Colonic mucosa (tissue), 4 donors: ENCODE data around the gene PLD6. TPM values are rescaled to one million over a fixed set of nuclear protein-coding genes. Genes with fewer than 3 reads are reported as not detected.

Experiments
- DNase-seq: peaks from one replicate; pipeline ENCODE4 v3.0.0-alpha.2; 2020
- H3K27ac ChIP-seq: fragments of 200-600 bp; one replicate; pipeline ENCODE4 v1.8.0; 2021
- H3K27me3 ChIP-seq: fragments of 200-600 bp; one replicate; pipeline ENCODE4 v1.8.0; 2021
- H3K36me3 ChIP-seq: fragments of 200-600 bp; one replicate; pipeline ENCODE4 v1.8.0; 2021
- H3K4me1 ChIP-seq: fragments of 200-600 bp; one replicate; pipeline ENCODE4 v1.8.0; 2021; ENCODE audit warnings: mild to moderate bottlenecking
- H3K4me3 ChIP-seq: fragments of 200-600 bp; one replicate; pipeline ENCODE4 v1.8.0; 2021
- H3K9ac ChIP-seq, 2 donors: one replicate each; pipeline ENCODE4 v1.7.0; 2013; ENCODE audit warnings: control low read depth in 2 of 2, low read depth in 2 of 2, low read length in 2 of 2
- H3K9me3 ChIP-seq: fragments of 200-600 bp; one replicate; pipeline ENCODE4 v1.8.0; 2021
- intact Hi-C: fragments of 100-400 bp; cut with DNase I; formaldehyde crosslinking; loops from one replicate; pipeline ENCODE4 v1.14.1; 2022
- total RNA-seq, 2 donors: library from RNA; stranded (reverse); fragmentation: NEBNext Ultra II Directional in 1 of 2; extraction: Animal tissue kit (Norgen Biotek cat#: 25700) in 1 of 2; gene quantifications; one replicate each; pipeline ENCODE4 v1.2.1, GENCODE V29; 2021
- TF ChIP-seq, protein P1 (sequence below): fragments of 200-600 bp; IDR thresholded peaks from one replicate; pipeline ENCODE4 v1.8.0; 2022; ENCODE audit warnings: antibody characterized with exemption, mild to moderate bottlenecking
- donor health status: healthy.
- donor health status: DM: no; HTN: no; CAD: no.
- donor health status: DM: no; HTN: no; CAD: no.

The PLD6 gene
- total RNA-seq, 2 donors from 2014 or later, result 1.3 to 1.4 TPM

DNA sequence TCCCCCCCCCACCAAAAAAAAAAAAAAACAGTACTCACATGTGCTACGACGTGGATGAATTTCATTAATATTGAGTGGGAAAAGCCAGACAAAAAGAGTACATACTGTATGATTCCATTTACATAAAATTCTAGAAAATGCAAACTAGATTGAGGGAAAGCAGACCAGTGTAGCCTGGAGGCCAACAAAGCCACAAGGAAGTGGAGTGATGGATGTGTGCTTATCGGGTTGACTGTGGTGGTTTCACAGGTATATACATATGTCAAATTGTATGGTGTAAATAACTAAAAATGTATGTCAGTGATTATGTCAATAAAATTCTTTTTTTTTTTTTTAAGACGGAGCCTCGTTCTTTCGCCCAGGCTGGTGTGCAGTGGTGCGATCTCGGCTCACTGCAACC is 1.9 kb upstream of the PLD6 start:
- no peaks in the 10 kb centered on the region for H3K36me3 ChIP-seq
- TF ChIP-seq, protein P1, sequence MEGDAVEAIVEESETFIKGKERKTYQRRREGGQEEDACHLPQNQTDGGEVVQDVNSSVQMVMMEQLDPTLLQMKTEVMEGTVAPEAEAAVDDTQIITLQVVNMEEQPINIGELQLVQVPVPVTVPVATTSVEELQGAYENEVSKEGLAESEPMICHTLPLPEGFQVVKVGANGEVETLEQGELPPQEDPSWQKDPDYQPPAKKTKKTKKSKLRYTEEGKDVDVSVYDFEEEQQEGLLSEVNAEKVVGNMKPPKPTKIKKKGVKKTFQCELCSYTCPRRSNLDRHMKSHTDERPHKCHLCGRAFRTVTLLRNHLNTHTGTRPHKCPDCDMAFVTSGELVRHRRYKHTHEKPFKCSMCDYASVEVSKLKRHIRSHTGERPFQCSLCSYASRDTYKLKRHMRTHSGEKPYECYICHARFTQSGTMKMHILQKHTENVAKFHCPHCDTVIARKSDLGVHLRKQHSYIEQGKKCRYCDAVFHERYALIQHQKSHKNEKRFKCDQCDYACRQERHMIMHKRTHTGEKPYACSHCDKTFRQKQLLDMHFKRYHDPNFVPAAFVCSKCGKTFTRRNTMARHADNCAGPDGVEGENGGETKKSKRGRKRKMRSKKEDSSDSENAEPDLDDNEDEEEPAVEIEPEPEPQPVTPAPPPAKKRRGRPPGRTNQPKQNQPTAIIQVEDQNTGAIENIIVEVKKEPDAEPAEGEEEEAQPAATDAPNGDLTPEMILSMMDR, result no peak
- H3K27me3 ChIP-seq, result no peaks in the 10 kb centered on the region
- no peak overlapping the region for H3K4me3 ChIP-seq
- intact Hi-C loops, result no loop called here
- H3K4me1 ChIP-seq, result no peaks in the 10 kb centered on the region
- H3K9ac ChIP-seq, result no peak overlapping the region
- no peak overlapping the region for H3K27ac ChIP-seq
- H3K9me3 ChIP-seq, result no peaks in the 10 kb centered on the region
- DNase-seq, result no peak

GRCh38 chr17:17206913-17207335 is 791 bp upstream of the PLD6 start:
- TF ChIP-seq, protein P1, result no peak
- Histone ChIP-seq H3K27ac (peak overlapping the region; percentile 47), H3K9ac (peak overlapping the region in 1 of 2 donors; percentile 34), H3K27me3 (no peaks in the 10 kb centered on the region), H3K9me3 (no peaks in the 10 kb centered on the region), H3K4me1 (no peaks in the 10 kb centered on the region), H3K36me3 (no peaks in the 10 kb centered on the region), H3K4me3 (no peak overlapping the region)
- DNase-seq, result no peak
- intact Hi-C loops, result no loop called here

DNA sequence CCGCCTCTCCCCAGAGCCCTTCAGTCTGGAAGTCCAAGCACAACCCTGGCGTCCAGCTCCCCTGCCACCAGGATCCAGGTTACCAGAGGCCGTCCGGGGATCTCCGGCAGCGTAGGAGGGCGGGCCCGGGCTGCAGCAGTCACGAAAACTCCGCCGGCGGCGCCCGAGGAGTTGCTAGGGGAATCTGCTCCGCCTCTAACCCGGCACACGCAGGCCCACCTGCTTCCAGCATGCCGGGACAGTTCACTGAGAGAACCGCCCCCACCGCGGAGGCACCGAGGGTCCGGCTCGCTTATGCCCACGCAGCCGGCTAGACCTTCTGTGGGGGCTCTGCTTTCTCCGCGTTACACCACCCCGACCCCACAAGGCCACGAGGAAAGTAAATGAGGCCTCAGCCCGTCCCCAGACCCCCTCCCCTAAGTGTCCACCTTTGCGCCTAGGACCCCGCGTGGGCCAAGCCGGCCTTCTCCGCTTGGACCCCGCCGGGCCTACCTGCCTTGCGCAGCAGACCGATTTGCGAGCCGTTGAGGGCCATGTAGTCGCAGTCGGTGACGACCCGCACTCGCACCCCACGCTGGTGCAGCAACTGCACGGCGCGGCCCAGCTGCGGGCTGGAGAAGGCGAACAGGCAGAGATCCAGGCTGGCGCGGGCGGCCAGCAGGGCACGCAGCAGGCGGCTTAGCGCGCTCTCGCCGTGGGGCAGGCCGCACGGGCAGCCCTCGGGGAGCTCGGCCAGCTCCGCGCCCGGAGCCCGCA is 587 bp downstream of the PLD6 start:
- no peaks in the 10 kb centered on the region for H3K36me3 ChIP-seq
- peak overlapping the region; percentile 62 for H3K27ac ChIP-seq
- H3K27me3 ChIP-seq, result no peaks in the 10 kb centered on the region
- DNase-seq, result peak; percentile 68
- H3K9me3 ChIP-seq, result no peaks in the 10 kb centered on the region
- intact Hi-C loops, result no loop called here
- peak overlapping the region; percentile 77 to 91 for H3K9ac ChIP-seq
- H3K4me1 ChIP-seq, result no peaks in the 10 kb centered on the region
- TF ChIP-seq, protein P1, result no peak
- peak overlapping the region; percentile 44 for H3K4me3 ChIP-seq

DNA sequence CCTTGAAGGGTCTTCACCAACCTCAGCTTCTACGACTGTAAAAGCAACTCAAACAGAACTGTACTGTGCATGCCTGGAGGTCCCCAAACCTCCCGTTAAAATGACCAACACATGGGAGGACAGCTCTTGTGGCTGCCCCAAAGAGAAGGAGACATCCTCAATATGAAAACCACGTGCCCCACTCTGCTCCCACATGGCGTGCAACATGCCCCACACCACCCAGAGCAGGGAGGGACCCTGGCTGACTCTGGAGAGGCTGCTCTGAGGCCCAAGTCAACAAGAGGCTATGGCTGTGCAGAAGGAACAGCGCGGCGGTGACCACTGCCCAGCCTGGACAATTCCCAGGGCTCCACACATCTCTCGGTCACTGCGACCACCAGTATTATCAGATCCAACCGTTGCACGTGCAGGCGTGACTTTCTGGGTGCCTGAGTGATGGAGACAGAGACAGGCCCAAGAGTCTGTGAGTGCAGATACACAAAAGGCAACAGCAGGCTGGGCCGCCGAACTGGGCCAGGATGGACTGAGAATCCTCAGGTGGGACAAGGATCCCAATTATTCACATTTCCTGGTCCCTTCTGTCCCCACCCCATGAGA is 1.4 kb downstream of the PLD6 start:
- TF ChIP-seq, protein P1, result no peak
- Histone ChIP-seq H3K36me3 (no peaks in the 10 kb centered on the region), H3K27ac (no peak overlapping the region), H3K4me3 (peak overlapping the region; percentile 44), H3K27me3 (no peaks in the 10 kb centered on the region), H3K9ac (peak overlapping the region; percentile 43 to 77), H3K9me3 (no peaks in the 10 kb centered on the region), H3K4me1 (no peaks in the 10 kb centered on the region)
- no peak for DNase-seq
- intact Hi-C loops, result no loop called here

DNA sequence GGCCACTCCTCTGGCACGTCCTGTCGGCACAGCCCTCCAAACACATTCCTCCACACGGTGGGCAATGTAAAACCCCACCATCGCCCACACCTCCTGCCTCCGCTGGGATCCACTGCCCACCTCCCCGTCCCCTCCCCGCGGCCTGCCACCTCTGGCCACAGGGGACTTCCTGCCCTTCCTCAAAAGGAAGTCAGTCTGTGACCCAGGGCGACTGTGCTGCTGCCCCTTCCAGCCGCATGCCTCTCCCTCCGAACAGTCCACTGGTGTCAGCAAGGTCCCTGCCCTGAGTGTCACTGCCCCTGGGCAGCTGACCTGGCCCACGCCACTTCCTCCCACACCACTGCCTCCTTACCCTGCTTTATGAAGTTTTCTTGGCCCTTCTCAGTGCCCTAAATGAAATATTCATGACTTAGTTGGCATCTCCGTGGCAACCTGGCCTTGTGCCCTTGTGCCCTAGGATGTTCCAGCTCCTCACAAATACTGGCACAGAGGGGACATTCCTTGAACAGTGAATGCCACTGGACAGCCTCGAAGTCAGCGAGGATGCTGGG is 2.0 kb downstream of the PLD6 start:
- no peaks in the 10 kb centered on the region for H3K27me3 ChIP-seq
- intact Hi-C loops, result no loop called here
- H3K4me1 ChIP-seq, result no peaks in the 10 kb centered on the region
- no peaks in the 10 kb centered on the region for H3K36me3 ChIP-seq
- peak overlapping the region; percentile 43 to 77 for H3K9ac ChIP-seq
- no peaks in the 10 kb centered on the region for H3K9me3 ChIP-seq
- H3K27ac ChIP-seq, result no peak overlapping the region
- TF ChIP-seq, protein P1, result no peak
- no peak for DNase-seq
- no peak overlapping the region for H3K4me3 ChIP-seq
